Hypothalamus (tissue), 51 donors: Measurements from ENCODE around the gene LITAF.
"Not testable (repeated sequence)": the region's sequence is repeated elsewhere in the genome, so short reads cannot be mapped to it uniquely, and the experiment has no call there.

Experiments used
- DNase-seq, 51 donors: peaks; one replicate each; lab custom pipeline; 2025; lab: John Stamatoyannopoulos, UW

The LITAF gene

DNA sequence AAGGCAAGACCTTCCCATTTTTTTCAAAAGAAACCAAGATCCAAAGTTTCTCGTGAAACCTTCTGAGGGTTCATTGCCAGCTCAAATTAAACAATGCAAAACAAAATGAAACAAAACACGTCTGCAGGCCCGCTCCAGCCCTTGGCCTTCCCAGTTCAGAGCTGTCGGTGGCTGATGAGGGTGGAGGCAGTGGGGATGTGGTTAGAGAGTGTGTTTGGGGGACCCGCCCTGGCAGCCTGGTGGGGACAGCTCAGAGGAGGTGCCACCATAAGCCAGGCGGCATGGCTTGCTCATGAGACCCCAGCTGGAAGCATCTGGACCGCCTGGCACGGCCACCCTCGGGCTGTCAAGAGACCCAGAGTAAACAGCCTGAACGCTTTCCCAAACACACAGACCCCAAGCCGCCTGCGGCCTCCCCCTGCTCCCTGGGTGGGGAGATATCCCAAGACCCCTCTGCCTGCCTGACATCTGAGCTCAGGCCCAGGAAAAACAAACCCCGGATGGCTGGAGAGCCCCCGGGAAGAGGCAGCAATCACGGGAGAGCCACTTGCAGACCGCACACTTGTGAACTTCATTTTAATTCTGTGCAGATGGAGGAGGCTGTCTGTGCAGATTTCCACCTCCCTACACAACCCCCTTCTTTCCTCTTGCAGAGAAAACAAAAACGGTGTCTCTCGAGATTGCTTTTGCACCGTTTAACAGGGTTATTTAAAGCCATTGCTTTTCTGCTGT, 35.4 kb upstream of the LITAF start:
- DNase-seq = no peak

DNA sequence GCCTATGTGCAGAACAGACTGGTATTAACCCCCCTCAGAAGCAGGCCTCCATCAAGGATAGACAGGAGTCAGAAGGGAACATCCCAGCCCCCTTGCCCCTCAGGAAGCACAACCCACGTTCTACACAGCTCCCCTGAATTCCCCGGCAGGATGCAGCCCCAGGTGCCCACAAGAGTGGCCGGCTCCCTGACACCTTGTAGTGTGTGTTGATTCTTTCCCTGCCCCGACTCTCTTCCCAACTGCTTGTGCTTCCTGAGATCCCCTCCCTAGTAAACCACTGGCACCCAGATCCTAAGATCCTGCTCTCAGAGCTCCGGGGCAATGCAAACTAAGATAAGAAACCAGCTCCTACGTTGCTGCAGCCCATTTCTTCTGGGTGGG, 34.8 kb upstream of the LITAF start:
- DNase-seq = no peak

DNA sequence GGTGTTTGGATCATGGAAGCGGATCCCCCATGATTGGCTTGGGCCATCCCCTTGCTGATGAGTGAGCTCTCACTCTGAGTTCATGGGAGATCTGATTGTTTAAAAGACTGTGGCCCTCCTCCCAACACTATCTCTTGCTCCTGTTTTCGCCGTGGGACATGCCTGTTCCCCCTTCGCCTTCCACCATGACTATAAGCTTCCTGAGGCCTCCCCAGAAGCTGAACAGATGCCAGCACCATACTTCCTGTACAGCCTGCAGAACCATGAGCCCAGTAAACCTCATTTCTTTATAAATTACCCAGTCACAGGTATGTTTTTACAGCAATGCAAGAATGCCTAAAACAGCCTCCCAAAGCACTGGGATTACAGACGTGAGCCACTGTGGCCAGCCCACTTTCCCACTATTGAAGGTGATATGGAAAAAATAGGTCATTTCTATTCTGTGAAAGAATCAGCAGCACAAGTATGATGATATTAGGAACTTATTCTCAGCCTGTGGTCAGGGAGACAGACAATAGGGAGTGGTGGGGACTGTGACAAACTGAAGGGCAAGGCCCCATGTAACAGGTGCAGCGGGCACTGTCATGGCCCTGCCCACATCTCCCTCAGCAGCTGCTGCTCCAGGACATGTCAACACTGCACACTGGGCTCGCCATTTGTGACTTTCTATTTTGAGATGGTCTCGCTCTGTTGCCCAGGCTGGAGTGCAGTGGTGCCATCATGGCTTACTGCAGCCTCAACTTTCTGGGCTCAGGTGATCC, 33.7 kb upstream of the LITAF start:
- no peak for DNase-seq

DNA sequence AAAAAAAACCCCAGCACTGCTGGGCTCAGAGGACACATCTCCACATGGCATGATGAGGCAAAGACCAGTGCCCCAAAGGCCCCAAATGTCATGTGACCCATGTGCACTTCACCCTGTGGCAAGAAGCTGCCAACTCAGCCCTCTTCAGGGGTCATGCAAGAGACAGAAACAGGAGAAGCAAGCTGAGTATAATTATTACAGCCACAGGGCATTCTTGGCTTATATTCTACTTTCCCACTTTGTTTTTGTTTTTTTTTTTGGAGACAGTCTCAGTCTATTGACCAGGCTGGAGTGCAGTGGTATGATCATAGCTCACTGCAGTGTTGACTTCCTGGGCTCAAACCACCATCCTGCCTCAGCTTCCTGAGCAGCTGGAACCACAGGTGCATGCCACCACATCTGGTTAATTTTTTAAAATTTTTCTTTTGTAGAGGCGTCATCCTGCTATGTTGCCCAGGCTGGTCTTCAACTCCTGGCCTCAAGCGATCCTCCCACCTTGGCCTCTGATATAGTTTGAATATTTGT, 32.7 kb upstream of the LITAF start:
- peak in 1 of 51 donors; percentile 5 for DNase-seq

DNA sequence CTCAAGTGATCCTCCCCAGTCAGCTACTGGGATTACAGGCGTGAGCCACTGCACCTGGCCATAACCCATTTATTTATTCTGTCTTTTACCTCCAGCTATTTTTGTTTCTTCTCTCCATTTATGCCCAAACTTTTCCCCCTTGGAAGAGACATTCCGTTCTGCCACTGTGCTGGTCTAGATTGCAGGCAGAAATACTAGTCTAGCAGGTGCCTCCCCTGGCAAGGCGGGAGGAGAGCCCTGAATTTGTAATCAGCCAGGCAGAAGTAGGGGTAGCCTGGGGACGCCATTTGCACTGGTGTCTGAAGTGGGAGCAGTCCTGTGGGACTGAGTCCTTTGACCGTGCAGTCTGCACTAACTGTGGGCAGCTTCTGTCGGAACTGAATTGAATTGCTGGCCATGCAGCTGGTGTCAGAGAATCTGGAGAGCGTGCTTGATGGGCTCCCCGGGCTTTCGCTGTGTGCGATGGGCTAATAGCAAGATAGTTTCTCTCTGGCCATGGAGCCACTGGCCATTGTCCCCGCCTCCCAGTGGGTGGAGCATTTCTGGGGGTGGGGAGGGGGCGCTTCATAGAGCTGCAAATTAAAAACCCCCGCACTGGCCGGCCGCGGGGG, 31.5 kb upstream of the LITAF start:
- DNase-seq = peak in 1 of 51 donors; percentile 6

- DNase-seq = no peak
These were observed 29.2 kb upstream of the LITAF start for GRCh38 chr16:11615748-11616447.

GRCh38 chr16:11614587-11615175, 28.0 kb upstream of the LITAF start:
- DNase-seq = no peak

DNA sequence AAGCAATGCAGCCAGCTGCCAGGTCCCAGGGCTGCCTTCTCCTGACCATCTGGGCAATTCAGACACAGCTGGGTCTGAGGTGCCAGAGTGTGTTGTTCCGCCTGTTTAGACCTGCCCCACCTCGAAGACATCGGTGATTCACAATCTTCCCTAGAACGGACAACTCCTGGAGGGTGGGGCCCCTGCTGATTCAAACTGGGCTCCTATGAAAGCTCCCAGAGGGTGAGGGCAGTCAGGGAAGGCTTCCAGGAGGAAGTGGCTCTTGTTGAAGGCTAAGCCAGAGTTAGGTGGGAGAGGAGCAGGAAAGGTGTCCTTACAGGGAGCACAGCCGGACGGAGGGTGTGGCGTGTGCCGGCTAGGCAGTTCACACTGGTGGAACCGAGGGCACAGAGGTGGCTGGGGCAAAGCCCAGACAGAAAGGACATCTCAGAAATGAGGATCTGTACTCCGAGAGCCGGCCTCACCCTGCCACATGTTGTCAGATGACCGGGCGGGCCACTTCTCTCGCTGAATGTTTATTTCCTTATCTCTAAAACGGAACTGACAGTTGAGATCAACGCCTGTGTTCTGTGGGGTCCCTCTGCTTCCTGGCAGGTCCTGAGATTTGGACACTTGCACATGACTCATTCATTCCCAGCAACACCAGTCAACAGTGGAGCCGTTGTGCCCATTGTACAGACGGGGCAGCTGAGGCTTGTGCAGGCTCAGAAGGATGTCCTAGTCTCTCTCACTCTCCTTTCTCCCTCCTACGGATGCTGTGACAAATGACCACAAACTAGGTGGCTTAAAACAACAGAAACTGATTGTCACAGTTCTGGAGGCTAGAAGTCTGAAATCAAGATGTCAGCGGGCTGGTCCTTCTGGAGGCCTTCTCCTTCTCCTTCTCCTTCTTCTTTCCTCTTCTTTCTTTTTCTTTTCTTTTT, 26.9 kb upstream of the LITAF start:
- peak in 11 of 51 donors; percentile 9 to 31 (median 15) for DNase-seq

DNA sequence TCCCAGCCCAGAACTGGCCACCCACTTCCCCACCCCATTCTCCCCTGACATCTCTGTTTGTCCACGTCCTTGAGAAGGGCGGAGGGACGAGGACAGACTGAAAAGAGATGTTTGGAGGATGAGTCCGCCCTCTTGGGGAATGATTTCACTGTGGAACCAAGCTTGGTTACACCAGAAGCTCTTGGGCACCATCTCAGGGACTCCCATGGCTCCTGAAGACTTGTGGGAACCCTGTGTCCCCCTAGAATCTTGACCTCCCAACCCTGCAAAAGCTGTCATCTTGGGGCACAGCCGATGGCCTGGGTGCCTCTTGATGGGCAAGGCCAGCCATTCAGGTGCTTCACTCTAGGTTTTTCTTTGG, 25.9 kb upstream of the LITAF start:
- DNase-seq = no peak

GRCh38 chr16:11611871-11612664, 25.3 kb upstream of the LITAF start:
- peak in 7 of 51 donors; percentile 6 to 51 (median 19) for DNase-seq

DNA sequence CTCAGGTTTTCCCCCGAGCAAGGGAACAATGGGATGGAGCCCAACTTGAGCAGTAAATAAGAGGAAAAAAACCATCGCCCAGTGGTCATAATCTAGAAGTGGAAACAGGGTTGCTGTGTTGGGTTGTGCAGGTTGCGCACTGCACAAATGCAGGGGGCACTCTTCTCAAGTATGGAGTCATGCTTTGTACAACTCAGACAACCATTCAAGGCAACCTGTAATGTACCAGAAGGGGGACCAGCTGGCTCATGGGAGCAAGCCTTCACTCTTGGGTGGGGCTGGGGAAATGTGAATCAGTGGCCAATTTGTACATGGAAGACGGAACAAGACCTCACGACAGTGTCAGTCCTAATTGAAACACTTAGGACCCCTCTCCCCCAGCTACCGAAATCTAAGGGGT, 23.9 kb upstream of the LITAF start:
- no peak for DNase-seq

DNA sequence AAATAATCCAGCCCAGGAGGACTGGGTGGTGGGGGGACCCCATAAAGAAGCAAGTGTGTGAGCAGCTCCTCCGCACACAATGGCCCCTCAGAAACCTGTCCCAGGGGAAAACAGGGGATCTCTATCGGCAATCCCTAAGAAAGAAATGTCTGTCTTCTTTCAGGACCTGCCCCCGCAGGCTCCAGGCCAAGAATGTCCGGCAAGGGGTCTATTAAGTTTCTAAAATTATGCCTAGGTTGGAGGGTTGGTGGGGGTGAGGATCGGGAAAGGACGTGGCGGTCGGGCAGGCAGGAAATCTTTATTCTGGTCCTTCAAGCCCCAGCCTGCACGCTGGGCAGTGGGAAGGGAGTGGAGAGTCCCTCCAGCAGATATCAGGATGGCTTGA, 23.4 kb upstream of the LITAF start:
- no peak for DNase-seq

- DNase-seq = peak in 3 of 51 donors; percentile 7 to 27 (median 25)
These were observed 22.9 kb upstream of the LITAF start for GRCh38 chr16:11609474-11610120.

GRCh38 chr16:11605891-11606290, 19.2 kb upstream of the LITAF start:
- DNase-seq = no peak

GRCh38 chr16:11605564-11605886, 18.8 kb upstream of the LITAF start:
- DNase-seq = no peak

GRCh38 chr16:11604783-11605563, 18.3 kb upstream of the LITAF start:
- DNase-seq = no peak

DNA sequence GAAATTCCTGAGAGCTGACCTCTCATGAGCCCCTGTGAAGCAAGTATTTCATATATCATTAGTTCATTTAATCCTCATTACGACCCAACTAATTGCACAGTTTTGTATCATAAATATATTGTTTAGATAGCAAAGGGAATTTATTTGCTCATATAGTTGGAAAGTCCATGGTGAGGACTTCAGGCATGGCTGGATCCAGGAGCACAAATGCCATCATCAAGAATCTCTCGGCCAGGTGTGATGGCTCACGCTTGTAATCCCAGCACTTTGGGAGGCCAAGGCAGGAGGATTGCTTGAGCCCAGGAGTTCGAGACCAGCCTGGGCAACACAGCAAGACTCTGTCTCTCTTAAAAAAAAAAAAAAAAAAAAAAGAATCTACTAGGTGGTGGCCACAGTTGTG, 17.6 kb upstream of the LITAF start:
- DNase-seq = not testable (repeated sequence)
